ENCODE results near the gene MTERF2. TPM values are rescaled to one million over a fixed set of nuclear protein-coding genes. Genes with fewer than 3 reads are reported as not detected.

The MTERF2 gene
- total RNA-seq, 1 donor from 2014 or later = 7.7 TPM

DNA sequence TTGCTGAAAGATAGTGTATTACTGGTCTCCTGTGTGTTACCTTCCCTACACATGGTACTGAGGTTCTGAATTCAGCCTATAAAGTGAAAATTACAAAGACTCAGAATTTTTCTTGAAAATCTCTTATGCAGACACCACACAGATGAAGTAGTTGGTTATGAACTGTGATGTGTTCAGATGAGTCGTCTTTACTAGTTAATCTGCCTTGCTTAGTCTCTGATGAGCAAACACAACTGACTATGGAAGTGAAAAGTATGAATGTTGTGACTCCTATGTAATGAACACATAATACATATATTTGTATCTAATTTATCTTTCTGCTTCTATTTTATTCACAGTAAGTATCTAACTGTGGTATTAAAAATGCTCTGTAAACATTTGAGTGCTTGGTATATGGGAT lies 4.7 kb downstream of the MTERF2 start:
- Mint-ChIP-seq H3K27ac (ENCODE audit: unreplicated experiment) (no peak overlapping the region), H3K36me3 (ENCODE audit: low read depth, unreplicated experiment) (peaks cover 13% of the 10 kb centered on the region), H3K9me3 (ENCODE audit: unreplicated experiment) (no peaks in the 10 kb centered on the region), H3K4me1 (ENCODE audit: unreplicated experiment) (peaks cover 13% of the 10 kb centered on the region), H3K4me3 (ENCODE audit: unreplicated experiment) (no peak overlapping the region), H3K27me3 (ENCODE audit: unreplicated experiment) (peaks cover 7% of the 10 kb centered on the region)
- DNase-seq (ENCODE audit: low spot score) = no peak
- TF ChIP-seq, protein P1, sequence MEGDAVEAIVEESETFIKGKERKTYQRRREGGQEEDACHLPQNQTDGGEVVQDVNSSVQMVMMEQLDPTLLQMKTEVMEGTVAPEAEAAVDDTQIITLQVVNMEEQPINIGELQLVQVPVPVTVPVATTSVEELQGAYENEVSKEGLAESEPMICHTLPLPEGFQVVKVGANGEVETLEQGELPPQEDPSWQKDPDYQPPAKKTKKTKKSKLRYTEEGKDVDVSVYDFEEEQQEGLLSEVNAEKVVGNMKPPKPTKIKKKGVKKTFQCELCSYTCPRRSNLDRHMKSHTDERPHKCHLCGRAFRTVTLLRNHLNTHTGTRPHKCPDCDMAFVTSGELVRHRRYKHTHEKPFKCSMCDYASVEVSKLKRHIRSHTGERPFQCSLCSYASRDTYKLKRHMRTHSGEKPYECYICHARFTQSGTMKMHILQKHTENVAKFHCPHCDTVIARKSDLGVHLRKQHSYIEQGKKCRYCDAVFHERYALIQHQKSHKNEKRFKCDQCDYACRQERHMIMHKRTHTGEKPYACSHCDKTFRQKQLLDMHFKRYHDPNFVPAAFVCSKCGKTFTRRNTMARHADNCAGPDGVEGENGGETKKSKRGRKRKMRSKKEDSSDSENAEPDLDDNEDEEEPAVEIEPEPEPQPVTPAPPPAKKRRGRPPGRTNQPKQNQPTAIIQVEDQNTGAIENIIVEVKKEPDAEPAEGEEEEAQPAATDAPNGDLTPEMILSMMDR (IDR thresholded peaks at IDR 0.05; ENCODE audit: unreplicated experiment) = no peak

DNA sequence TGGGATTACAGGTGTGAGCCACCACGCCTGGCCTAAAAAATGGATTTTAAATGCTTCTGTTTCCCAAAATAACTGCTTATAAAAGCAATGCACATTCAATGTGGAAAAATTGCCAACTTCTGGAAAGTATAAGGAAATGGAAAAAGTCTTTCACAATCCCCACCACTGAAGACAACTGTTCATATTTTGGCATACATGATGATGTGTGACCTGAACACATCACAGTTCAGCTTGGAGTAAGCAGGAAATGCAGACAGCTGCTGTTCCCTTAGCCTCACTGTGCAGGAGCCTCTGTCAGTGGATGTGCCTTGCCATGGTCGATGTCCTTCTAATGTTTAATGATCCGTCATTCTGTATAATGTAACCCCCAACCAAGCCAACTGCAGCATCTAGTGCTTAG lies 5.2 kb downstream of the MTERF2 start:
- no peak overlapping the region for H3K27ac Mint-ChIP-seq (ENCODE audit: unreplicated experiment)

DNA sequence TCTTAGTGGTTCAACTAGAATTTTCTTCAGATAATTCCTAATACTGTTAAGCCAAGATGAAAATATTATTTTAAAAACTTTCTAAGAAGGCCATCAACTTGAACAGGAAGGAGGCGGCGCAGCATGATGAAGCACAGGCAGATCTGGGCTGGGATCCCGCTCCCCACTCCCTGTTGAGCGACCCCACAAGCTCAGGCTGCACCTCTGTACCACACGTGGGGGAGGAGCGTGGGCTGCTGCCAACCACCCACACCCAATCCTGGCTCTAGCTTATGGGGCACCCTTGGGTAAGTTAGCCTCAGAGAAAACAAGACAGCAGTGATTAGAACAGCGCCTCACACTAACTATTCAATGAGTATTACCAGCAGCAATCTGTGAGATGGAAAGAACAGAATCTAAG lies 6.0 kb downstream of the MTERF2 start:
- Mint-ChIP-seq H3K27me3 (ENCODE audit: unreplicated experiment) (peaks cover 7% of the 10 kb centered on the region), H3K9me3 (ENCODE audit: unreplicated experiment) (no peaks in the 10 kb centered on the region), H3K27ac (ENCODE audit: unreplicated experiment) (no peak overlapping the region), H3K4me3 (ENCODE audit: unreplicated experiment) (no peak overlapping the region), H3K36me3 (ENCODE audit: low read depth, unreplicated experiment) (peaks cover 13% of the 10 kb centered on the region), H3K4me1 (ENCODE audit: unreplicated experiment) (peaks cover 7% of the 10 kb centered on the region)
- no peak for DNase-seq (ENCODE audit: low spot score)
- TF ChIP-seq, protein P1 (IDR thresholded peaks at IDR 0.05; ENCODE audit: unreplicated experiment) = no peak

More for the DNA sequence above, 5.2 kb downstream of the MTERF2 start:
- H3K4me3 Mint-ChIP-seq (ENCODE audit: unreplicated experiment) = no peak overlapping the region
- TF ChIP-seq, protein P1 (IDR thresholded peaks at IDR 0.05; ENCODE audit: unreplicated experiment) = no peak
- peaks cover 7% of the 10 kb centered on the region for H3K27me3 Mint-ChIP-seq (ENCODE audit: unreplicated experiment)
- no peak for DNase-seq (ENCODE audit: low spot score)
- H3K9me3 Mint-ChIP-seq (ENCODE audit: unreplicated experiment) = no peaks in the 10 kb centered on the region
- H3K36me3 Mint-ChIP-seq (ENCODE audit: low read depth, unreplicated experiment) = peaks cover 13% of the 10 kb centered on the region
- peaks cover 12% of the 10 kb centered on the region for H3K4me1 Mint-ChIP-seq (ENCODE audit: unreplicated experiment)

DNA sequence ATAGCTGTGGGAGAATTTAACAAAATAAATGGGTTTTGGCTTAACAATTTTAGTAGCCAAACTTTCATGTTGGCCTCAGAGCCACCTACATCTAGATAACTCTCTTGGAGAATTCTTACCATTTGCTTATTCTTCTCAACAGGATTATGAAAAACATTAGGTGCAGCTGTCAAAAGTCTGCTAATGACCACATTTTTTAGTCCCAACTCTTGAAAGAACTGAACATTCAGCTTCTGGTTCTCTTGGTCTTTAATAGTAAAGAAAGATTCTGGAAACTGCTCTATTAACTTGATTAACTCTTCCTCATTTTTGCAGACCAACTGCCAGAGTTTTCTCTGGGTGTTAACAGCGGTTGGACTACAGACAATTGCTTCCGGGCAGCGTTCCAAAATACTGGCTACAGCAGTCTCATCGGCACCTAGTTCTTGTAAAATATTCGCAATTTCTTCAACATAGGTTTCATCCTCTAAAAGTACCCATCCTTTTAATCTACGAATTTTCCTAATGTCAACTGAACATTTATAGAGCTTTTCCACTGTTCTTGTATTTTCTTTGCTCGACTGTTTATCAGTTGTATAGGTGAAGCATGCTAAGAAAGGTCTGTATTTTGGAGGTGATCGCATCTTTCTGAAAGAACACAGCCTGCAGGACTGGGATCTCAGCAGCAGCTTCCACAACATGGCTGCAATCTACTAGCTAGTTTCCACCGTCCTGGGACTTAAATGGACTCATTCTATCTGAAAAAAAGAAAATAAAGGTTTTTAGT lies 8.7 kb downstream of the MTERF2 start:
- no peaks in the 10 kb centered on the region for H3K9me3 Mint-ChIP-seq (ENCODE audit: unreplicated experiment)
- no peak for DNase-seq (ENCODE audit: low spot score)
- H3K4me1 Mint-ChIP-seq (ENCODE audit: unreplicated experiment) = peaks cover 4% of the 10 kb centered on the region
- no peak overlapping the region for H3K4me3 Mint-ChIP-seq (ENCODE audit: unreplicated experiment)
- TF ChIP-seq, protein P1 (IDR thresholded peaks at IDR 0.05; ENCODE audit: unreplicated experiment) = no peak
- H3K27me3 Mint-ChIP-seq (ENCODE audit: unreplicated experiment) = peaks cover 1% of the 10 kb centered on the region
- no peaks in the 10 kb centered on the region for H3K36me3 Mint-ChIP-seq (ENCODE audit: low read depth, unreplicated experiment)
- no peak overlapping the region for H3K27ac Mint-ChIP-seq (ENCODE audit: unreplicated experiment)

DNA sequence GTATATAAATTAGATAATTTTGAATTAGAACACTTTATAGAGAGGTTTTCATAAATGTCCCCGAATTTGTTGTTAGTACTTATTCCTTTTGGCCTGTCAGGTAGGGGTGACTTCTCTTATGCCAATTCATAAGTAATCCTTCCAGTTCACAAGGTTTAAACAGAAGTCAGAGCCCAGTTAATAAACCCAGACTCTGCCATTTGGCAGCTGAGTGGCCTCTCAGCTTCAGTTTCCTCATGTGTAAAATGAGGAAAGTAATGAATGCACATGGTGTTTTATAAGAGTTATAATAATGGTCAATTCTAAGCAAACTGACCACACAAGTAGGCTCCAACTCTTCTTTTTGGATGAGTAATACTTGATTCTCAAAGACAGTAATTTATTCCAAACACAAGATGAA lies 10.3 kb downstream of the MTERF2 start:
- TF ChIP-seq, protein P1 (IDR thresholded peaks at IDR 0.05; ENCODE audit: unreplicated experiment) = no peak
- Mint-ChIP-seq H3K36me3 (ENCODE audit: low read depth, unreplicated experiment) (no peaks in the 10 kb centered on the region), H3K4me3 (ENCODE audit: unreplicated experiment) (no peak overlapping the region), H3K9me3 (ENCODE audit: unreplicated experiment) (no peaks in the 10 kb centered on the region), H3K27ac (ENCODE audit: unreplicated experiment) (no peak overlapping the region), H3K27me3 (ENCODE audit: unreplicated experiment) (peaks cover 1% of the 10 kb centered on the region), H3K4me1 (ENCODE audit: unreplicated experiment) (no peaks in the 10 kb centered on the region)
- no peak for DNase-seq (ENCODE audit: low spot score)
